BE2C (cell line): Measurements from ENCODE around the gene NTRK3.
"Not testable (repeated sequence)": the region's sequence is repeated elsewhere in the genome, so short reads cannot be mapped to it uniquely, and the experiment has no call there.

Experiments
- DNase-seq: peaks from one replicate; pipeline ENCODE4 v3.0.0-alpha.2; 2020
- H3K27me3 ChIP-seq: fragments of 250-450 bp; sonication (Bioruptor Pico); 2 replicates; pipeline ENCODE4 v1.5.1; 2020; ENCODE audit warnings: mild to moderate bottlenecking
- H3K36me3 ChIP-seq: fragments of 250-450 bp; sonication (Bioruptor Pico); 2 replicates; pipeline ENCODE4 v1.5.1; 2020; ENCODE audit warnings: mild to moderate bottlenecking
- H3K4me1 ChIP-seq: fragments of 250-450 bp; sonication (Bioruptor Pico); 2 replicates; pipeline ENCODE4 v1.5.1; 2020
- H3K4me3 ChIP-seq: 2 replicates; pipeline ENCODE4 v1.5.1; 2011; ENCODE audit warnings: low read depth, low read length
- H3K9me3 ChIP-seq: fragments of 250-450 bp; sonication (Bioruptor Pico); 2 replicates; pipeline ENCODE4 v1.5.1; 2020
- TF ChIP-seq, protein P1 (sequence below): IDR thresholded peaks from 2 replicates; pipeline ENCODE4 v1.5.1; 2012; ENCODE audit warnings: mild to moderate bottlenecking, low read depth, low read length

The NTRK3 gene

GRCh38 chr15:87850916-87851315 lies 405.6 kb downstream of the NTRK3 start:
- Histone ChIP-seq H3K36me3 (no peaks in the 10 kb centered on the region), H3K9me3 (no peaks in the 10 kb centered on the region), H3K4me3 (no peak overlapping the region), H3K27me3 (no peaks in the 10 kb centered on the region), H3K4me1 (no peaks in the 10 kb centered on the region)
- no peak for DNase-seq
- TF ChIP-seq, protein P1, sequence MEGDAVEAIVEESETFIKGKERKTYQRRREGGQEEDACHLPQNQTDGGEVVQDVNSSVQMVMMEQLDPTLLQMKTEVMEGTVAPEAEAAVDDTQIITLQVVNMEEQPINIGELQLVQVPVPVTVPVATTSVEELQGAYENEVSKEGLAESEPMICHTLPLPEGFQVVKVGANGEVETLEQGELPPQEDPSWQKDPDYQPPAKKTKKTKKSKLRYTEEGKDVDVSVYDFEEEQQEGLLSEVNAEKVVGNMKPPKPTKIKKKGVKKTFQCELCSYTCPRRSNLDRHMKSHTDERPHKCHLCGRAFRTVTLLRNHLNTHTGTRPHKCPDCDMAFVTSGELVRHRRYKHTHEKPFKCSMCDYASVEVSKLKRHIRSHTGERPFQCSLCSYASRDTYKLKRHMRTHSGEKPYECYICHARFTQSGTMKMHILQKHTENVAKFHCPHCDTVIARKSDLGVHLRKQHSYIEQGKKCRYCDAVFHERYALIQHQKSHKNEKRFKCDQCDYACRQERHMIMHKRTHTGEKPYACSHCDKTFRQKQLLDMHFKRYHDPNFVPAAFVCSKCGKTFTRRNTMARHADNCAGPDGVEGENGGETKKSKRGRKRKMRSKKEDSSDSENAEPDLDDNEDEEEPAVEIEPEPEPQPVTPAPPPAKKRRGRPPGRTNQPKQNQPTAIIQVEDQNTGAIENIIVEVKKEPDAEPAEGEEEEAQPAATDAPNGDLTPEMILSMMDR, result no peak

GRCh38 chr15:87849181-87849580 lies 407.4 kb downstream of the NTRK3 start:
- H3K4me1 ChIP-seq, result peaks cover under 1% of the 10 kb centered on the region; the same call in 1 of the 2 replicates
- no peaks in the 10 kb centered on the region for H3K9me3 ChIP-seq
- TF ChIP-seq, protein P1, result no peak
- H3K36me3 ChIP-seq, result no peaks in the 10 kb centered on the region
- no peaks in the 10 kb centered on the region for H3K27me3 ChIP-seq
- DNase-seq, result no peak
- no peak overlapping the region for H3K4me3 ChIP-seq

DNA sequence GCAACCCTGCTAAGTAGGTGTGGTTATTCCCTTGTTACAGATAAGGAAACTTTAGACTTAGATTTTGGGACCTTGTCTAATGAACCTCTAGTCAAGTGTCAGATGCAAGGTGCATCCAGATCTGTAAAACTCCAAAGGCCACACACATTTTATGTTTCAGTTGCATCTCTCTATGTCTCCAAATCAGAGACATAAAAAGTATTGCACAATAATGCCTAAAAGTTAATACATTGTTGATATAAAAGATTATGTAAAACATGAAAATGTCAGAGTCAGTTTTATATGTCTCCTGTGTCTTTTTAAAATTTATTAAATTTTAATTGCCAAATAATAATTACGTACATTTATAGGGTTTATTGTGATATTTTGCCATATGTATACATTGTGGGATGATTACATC lies 408.5 kb downstream of the NTRK3 start:
- TF ChIP-seq, protein P1, result no peak
- Histone ChIP-seq H3K4me3 (no peak overlapping the region), H3K36me3 (no peaks in the 10 kb centered on the region), H3K27me3 (no peaks in the 10 kb centered on the region), H3K4me1 (peaks cover 6% of the 10 kb centered on the region), H3K9me3 (no peaks in the 10 kb centered on the region)
- DNase-seq, result no peak

DNA sequence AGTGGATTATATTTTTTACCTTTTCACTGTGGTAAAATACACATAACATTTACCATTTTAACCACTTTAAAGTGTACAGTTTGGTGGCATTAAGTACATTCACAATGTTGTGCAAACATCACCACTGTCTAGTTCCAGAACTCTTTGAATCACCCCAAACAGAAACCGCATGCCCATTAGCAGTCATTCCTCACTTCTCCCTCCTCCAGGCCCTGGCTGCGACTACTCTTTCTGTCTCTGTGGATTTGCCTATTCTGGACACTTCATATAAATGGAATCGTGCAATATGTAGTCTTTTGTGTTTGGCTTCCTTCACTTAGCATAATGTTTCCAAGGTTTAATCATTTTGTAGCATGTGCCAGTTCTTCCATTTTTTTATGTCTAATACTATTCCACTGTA lies 409.8 kb downstream of the NTRK3 start:
- H3K36me3 ChIP-seq, result no peaks in the 10 kb centered on the region
- no peak for DNase-seq
- TF ChIP-seq, protein P1, result no peak
- no peaks in the 10 kb centered on the region for H3K9me3 ChIP-seq
- H3K27me3 ChIP-seq, result no peaks in the 10 kb centered on the region
- peaks cover 6% of the 10 kb centered on the region for H3K4me1 ChIP-seq
- no peak overlapping the region for H3K4me3 ChIP-seq

GRCh38 chr15:87843312-87843711 lies 413.2 kb downstream of the NTRK3 start:
- Histone ChIP-seq H3K4me1 (peaks cover 6% of the 10 kb centered on the region), H3K4me3 (no peak overlapping the region), H3K9me3 (no peaks in the 10 kb centered on the region), H3K36me3 (no peaks in the 10 kb centered on the region), H3K27me3 (no peaks in the 10 kb centered on the region)
- no peak for DNase-seq
- TF ChIP-seq, protein P1, result no peak

- no peaks in the 10 kb centered on the region for H3K9me3 ChIP-seq
- no peaks in the 10 kb centered on the region for H3K36me3 ChIP-seq
- no peak overlapping the region for H3K4me3 ChIP-seq
- H3K4me1 ChIP-seq, result peaks cover 6% of the 10 kb centered on the region
- TF ChIP-seq, protein P1, result no peak
- no peaks in the 10 kb centered on the region for H3K27me3 ChIP-seq
- DNase-seq, result no peak
Observed at GRCh38 chr15:87841426-87841998, 415.0 kb downstream of the NTRK3 start.

DNA sequence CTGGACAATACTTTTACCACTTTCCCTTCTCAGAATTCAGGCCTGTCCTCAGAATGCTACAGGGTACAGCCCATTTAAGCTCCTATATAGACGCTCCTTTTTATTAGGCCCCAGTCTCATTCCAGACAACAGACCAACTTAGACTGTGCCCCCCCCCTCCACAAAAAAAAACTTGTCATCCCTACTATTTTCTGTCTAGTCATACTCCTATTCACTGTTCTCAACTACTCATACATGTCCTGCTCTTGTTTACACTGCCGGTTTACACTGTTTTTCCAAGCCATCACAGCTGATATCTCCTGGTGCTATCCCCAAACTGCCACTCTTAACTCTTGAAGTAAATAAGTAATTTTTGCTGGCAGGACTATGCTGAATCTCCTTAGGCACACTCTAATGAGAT lies 420.7 kb downstream of the NTRK3 start:
- not testable (repeated sequence) for H3K9me3 ChIP-seq, H3K4me3 ChIP-seq, H3K27me3 ChIP-seq, H3K4me1 ChIP-seq, DNase-seq, H3K36me3 ChIP-seq

DNA sequence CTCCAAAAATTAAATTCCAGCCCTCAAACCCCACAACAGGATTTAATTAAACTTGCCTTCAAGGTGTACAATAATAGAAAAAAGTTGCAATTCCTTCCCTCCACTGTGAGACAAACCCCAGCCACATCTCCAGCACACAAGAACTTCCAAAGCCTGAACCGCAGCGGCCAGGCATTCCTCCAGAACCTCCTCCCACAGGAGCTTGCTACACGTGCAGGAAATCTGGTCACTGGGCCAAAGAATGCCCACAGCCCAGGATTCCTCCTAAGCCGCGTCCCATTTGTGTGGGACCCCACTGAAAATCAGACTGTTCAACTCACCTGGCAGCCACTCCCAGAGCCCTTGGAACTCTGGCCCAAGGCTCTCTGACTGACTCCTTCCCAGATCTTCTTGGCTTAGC lies 423.2 kb downstream of the NTRK3 start:
- H3K9me3 ChIP-seq, DNase-seq, H3K4me3 ChIP-seq, H3K4me1 ChIP-seq, H3K36me3 ChIP-seq, H3K27me3 ChIP-seq: not testable (repeated sequence)
